UCSD-AML1 (cell line): ENCODE data around the gene GTF2E1.

Experiments
- DNase-seq: peaks from one replicate; lab custom pipeline; 2025; ENCODE audit not compliant: unreplicated experiment; lab: John Stamatoyannopoulos, UW

GTF2E1 gene

DNA sequence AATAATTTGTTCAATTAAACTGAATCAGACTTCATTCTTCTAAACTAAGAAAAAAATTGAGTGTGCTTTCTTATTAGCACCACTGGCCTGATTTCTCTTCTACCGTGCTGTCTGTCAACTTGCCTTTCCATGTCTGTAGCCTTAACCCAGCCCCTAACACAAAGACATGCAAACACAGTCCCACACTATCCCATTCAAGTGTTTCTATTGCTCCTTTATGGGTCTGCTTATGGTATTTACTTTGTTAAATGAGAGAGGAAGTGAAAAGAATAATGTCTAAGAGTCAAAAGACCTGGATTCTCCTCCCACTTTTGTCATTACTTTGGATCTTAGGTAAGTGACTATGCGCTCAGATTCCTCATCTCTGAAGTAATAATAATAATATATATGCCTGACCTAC is 55.3 kb downstream of the GTF2E1 start:
- no peak for DNase-seq

DNA sequence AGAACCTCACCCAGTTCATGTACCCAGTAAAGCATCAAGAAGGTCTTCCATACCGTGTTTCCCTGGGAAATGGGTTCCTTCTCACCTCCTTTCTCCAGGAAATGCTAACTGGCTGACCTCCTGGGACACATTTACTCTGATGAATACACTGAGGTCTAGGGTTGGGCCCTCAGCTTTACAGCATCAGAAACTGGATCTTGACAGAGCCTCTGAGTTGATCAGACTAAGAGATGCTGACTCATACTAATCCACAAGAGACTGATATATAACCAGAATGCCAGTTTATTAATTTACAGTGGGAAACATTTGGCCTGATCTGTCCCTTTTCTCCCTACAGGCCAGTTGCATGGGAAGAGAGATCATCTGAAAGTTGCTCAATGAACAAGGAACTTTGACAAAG is 55.8 kb downstream of the GTF2E1 start:
- no peak for DNase-seq

DNA sequence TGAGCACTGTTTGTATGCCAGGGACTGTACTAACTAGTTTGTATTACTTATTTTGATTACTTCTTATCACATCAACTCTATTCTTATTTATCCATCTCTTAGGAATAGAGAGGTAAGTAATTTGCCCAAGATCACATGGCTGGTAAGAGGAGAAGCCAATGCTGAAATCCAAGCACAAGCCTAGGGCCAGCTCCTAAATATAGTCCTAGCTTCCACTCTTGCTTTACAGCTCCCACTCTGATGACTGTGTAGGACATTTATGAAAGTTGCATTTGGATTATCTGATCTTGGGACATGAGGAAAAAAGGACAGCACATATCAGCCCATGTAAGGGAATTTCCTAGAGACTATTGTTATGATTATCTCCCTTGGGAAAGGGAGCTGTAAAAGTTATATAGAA is 58.1 kb downstream of the GTF2E1 start:
- no peak for DNase-seq

DNA sequence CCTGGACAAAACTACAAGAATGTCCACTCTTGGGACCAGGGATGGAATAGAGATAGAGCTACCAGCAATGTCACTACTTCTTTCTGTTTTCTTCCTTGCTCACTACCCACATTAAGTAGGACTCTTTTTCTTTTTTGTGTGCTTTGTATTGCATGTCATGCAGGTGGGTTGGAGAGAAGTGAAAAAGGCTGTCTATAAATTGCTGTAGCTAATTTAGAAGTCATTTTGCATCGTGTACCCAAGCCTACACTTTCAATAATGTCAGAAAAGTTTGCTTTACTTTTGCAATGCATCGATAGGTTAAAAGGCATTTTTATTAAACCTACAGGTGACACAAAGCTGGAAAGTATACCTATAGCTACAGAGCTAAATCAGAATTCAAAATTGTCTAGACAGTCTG is 58.9 kb downstream of the GTF2E1 start:
- no peak for DNase-seq

DNA sequence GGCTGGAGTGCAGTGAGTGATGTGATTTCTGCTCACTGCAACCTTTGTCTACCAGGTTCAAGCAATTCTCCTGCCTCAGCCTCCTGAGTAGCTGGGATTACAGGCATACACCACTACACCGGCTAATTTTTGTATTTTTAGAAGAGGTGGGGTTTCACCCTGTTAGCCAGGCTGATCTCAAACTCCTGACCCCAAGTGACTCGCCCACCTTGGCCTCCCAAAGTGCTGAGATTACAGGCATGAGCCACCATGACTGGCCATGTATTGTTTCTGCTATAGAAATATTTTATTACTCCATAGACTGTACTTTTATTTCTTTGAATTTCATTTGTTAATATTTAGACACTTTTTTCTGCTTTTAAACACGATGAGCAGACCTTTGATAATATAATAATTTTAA is 60.4 kb downstream of the GTF2E1 start:
- DNase-seq: no peak

DNA sequence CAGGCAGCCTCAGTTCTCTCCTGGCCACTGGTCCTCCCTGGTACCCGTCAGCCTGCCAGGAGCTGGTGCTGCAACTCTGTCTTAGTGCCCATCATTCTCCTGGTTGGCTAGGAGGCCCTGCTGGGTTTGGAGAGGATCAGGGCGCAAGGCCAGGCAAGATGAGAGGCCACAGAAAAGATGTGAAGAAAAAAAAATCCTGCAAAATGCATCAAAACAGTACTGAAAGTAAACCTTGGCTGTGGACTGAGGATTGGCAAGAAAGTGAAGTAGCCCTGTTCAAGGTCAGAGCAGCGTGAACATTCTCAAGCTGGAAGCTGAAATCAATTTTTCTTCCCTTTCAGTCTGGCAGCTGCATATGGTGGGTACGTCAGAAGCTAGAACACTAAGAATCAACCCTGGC is 74.2 kb downstream of the GTF2E1 start:
- no peak for DNase-seq

DNA sequence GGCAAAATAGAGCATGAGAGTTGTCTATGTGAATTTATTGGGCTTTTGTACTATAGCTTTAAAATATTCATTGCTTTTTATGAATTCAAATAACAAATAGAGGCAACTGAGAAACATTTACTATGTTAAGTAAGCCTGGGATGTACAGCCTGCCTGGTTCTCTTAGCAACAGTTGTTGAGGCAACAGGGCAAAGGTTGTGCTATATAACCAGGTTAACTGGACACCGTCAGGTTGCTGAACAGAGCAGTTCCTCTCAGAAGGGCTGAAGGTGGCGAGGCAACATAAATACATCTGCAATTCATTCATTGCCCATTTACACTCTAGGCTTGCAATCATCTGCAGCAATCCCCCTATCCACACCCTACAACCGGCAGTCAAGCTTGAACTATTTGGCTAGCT is 78.2 kb downstream of the GTF2E1 start:
- no peak for DNase-seq

DNA sequence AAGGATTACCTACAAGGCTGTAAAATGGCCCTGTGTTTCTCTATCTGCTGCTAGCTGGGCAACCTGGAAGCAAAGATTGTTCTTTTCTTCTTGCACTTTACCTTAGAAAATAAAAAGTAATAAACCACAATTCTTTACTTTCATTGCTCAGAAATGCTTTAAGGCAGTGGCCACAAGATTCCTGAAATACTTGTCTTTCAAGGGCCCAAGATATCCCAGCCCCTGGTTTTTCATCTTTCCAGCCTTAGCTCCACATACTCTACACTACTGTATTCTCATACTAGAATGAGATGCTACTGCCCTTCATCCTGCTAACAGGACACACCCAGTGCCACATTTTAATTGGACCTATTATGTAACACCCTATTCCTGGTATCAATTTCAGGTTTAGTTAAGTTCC is 78.9 kb downstream of the GTF2E1 start:
- no peak for DNase-seq

DNA sequence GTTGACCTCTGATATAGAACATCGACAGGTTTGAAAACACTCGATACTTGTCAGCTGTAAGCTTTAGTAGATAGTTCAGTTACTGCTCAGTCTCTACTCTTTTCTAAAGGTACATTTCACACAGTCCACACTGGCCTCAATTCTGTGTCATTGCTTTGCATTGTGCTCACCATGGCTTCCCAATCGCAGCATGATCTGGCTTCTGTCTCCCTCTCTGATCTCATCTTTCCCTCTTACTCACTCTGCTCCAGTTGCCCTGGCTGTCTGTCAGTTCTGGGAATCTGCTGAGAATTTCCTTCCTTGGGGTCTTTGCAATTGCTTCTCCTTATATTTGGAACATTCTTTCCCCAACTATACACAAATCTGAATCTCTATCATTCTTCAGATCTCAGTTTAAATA is 80.6 kb downstream of the GTF2E1 start:
- DNase-seq: no peak

DNA sequence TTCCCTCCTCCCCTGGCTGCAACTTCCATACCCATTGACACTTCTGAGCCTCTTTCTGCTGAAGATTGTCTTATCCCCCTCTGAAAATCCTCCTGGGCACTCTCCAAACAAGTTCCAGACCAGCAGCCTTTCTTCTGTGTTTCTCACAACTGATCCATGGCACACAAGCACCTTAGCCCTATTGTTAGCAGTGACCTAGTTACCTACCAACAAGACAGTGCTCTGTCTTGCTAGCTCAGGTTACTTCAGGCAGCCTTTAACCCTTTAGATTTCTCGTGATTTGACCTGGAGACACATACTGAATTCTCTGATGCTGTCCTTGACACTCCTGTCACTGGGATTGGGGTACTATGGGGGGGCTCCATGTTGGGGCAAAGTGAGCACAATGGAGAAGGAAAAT is 82.1 kb downstream of the GTF2E1 start:
- no peak for DNase-seq

DNA sequence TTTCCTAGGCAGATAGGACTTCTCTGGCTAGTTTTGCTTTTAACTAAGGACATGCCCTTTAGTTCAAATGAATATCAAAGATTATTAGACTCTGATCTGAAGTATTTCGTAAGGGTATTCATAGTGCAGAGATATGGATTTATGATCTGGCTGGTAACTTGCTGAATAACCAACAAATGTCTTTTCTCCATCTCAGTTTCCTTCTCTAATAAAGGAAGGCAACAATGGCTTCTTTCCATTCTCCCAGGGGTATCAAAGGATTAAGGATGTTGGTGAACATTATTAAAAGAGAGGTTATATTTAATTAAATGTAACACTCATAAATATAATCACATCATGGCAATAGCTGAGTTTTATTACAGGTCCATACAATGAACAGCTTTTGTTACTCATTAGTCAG is 86.3 kb downstream of the GTF2E1 start:
- DNase-seq: no peak

DNA sequence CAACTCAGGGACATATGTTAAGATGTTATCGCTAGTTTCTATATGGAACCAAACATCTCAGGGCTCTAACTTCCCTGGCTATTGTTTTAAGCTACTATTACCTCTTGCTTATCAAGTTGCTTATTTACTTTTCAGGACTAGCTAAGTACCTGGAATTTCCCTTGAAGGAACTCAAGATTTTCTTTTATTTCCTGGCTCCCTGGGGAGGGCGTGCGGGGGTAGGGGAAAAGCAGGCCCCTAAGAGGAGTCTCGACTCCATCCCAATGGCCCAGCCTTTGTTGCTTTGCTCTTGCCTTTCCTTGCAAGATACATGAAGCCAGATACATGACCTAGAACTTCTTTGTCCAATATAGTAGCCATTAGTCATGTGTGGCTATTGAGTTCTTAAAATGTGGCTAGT is 88.5 kb downstream of the GTF2E1 start:
- no peak for DNase-seq
